ENCODE measurements around the gene CMTM1. TPM values are rescaled to one million over a fixed set of nuclear protein-coding genes. Genes with fewer than 3 reads are reported as not detected.

Gene CMTM1
- total RNA-seq, 1 experiment from 2014 or later: 2.6 TPM

DNA sequence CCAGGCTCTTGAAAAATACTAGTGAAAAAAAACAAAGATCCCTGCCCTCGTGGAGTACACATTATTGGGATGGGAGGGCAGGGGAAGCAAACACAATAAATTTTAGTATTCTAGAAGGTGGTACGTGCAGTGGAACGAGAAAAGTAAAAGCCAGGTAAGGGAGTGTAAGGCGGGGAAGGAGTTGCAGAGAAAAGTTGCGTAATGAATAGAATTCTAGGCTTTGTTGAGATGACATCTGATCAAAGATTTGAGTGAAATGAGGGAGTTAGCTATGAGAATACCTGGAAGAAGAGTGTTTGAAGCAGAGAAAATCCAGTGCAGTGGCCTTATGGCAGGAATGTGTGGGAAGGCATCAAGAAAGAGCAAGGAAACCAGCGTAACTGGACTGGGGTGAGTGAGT lies 11.7 kb upstream of the CMTM1 start:
- Histone ChIP-seq H3K14ac (ENCODE audit: insufficient read depth, low read length) (no peak overlapping the region), H3K18ac (ENCODE audit: insufficient read length, low read depth, low read length) (no peak overlapping the region), H2BK15ac (ENCODE audit: low read depth, low read length) (no peak overlapping the region), H4K8ac (replicated peaks; ENCODE audit: insufficient read length, low read depth, low read length) (no peak overlapping the region), H3K4ac (ENCODE audit: low read depth, low read length) (no peak overlapping the region), H2BK120ac (ENCODE audit: low read depth, low read length, poor library complexity, severe bottlenecking) (no peak overlapping the region), H2AFZ (ENCODE audit: low read length) (no peak overlapping the region), H3K79me2 (ENCODE audit: insufficient read depth, low read length) (no peaks in the 10 kb centered on the region), H3K23me2 (ENCODE audit: insufficient read length, low read depth, low read length, poor library complexity, severe bottlenecking) (peaks cover 7% of the 10 kb centered on the region), H3K4me2 (ENCODE audit: insufficient read depth, insufficient read length, low read length) (no peak overlapping the region), H3K27me3 (ENCODE audit: insufficient read depth, low read length) (no peaks in the 10 kb centered on the region; the same call in 1 of the 2 replicates), H2BK5ac (ENCODE audit: insufficient read length, low read length) (no peak overlapping the region), H4K20me1 (ENCODE audit: control insufficient read depth, insufficient read depth, insufficient read length) (peaks cover 3% of the 10 kb centered on the region), H3K4me1 (ENCODE audit: insufficient read depth, low read length) (no peaks in the 10 kb centered on the region), H3K23ac (ENCODE audit: insufficient read length, low read depth, low read length) (no peak overlapping the region), H3K27ac (ENCODE audit: insufficient read length, low read depth, low read length) (no peak overlapping the region), H4K5ac (ENCODE audit: insufficient read length, low read depth, low read length) (no peak overlapping the region), H2BK20ac (ENCODE audit: low read depth, low read length, poor library complexity, severe bottlenecking) (no peak overlapping the region), H3T11ph (ENCODE audit: low read length) (no peak overlapping the region), H4K91ac (ENCODE audit: insufficient read length, low read depth, low read length) (no peak overlapping the region), H3K9me3 (ENCODE audit: control insufficient read depth, low read depth, low read length) (no peaks in the 10 kb centered on the region), H3K9ac (ENCODE audit: extremely low read depth, insufficient read length, low read length) (no peak overlapping the region), H2BK12ac (ENCODE audit: insufficient read length, low read depth, low read length) (no peak overlapping the region), H3K79me1 (ENCODE audit: insufficient read depth, low read depth, low read length, poor library complexity, severe bottlenecking) (no peaks in the 10 kb centered on the region), H3K56ac (ENCODE audit: insufficient read length, low read depth, low read length) (no peak overlapping the region), H2AK5ac (ENCODE audit: insufficient read length, low read length) (no peak overlapping the region)
- Mint-ChIP-seq H3K9me3 (peaks cover 3 to 5% of the 10 kb centered on the region in 2 experiments; a peak in 2 of 5 replicates), H3K36me3 (ENCODE audit: insufficient read depth in 1 of 3, low read depth in 3 of 3) (peaks cover 0 to 11% (median 2%) of the 10 kb centered on the region in 3 experiments; a peak in 4 of 7 replicates), H3K4me3 (no peak overlapping the region), H3K27me3 (ENCODE audit: low read depth) (peaks cover 19% of the 10 kb centered on the region), H3K27ac (no peak overlapping the region), H3K4me1 (peaks cover 7 to 15% of the 10 kb centered on the region in 2 experiments)
- WGBS (ENCODE audit: extremely low coverage, insufficient read length, low lambda C conversion rate): no CpG with 5 or more reads among the region's 6 CpGs
- no peak for DNase-seq
- TF ChIP-seq, protein P1, sequence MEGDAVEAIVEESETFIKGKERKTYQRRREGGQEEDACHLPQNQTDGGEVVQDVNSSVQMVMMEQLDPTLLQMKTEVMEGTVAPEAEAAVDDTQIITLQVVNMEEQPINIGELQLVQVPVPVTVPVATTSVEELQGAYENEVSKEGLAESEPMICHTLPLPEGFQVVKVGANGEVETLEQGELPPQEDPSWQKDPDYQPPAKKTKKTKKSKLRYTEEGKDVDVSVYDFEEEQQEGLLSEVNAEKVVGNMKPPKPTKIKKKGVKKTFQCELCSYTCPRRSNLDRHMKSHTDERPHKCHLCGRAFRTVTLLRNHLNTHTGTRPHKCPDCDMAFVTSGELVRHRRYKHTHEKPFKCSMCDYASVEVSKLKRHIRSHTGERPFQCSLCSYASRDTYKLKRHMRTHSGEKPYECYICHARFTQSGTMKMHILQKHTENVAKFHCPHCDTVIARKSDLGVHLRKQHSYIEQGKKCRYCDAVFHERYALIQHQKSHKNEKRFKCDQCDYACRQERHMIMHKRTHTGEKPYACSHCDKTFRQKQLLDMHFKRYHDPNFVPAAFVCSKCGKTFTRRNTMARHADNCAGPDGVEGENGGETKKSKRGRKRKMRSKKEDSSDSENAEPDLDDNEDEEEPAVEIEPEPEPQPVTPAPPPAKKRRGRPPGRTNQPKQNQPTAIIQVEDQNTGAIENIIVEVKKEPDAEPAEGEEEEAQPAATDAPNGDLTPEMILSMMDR (conservative IDR thresholded peaks at IDR 0.05): no peak

All from H9 (cell line).